T-helper 1 cell treated with Interleukin-12 subunit alpha and Interleukin-12 subunit beta and Interleukin-4 antibody, amounts not matched to agents 30 ng/mL and 1 ng/mL, for 36 hours (primary cell): ENCODE measurements around the gene ZNF280C. TPM values are rescaled to one million over a fixed set of nuclear protein-coding genes. Genes with fewer than 3 reads are reported as not detected.
"Not testable (repeated sequence)": the region's sequence is repeated elsewhere in the genome, so short reads cannot be mapped to it uniquely, and the experiment has no call there.

Experiments used
- intact Hi-C: fragments of 100-400 bp; cut with micrococcal nuclease; formaldehyde crosslinking; loops from one replicate; pipeline ENCODE4 v1.15.1; 2024
- total RNA-seq: library from RNA; stranded (reverse); gene quantifications from 2 replicates; pipeline ENCODE4 v1.2.3, GENCODE V29; 2022

ZNF280C gene
- total RNA-seq, 1 donor from 2014 or later: 5.0 TPM

DNA sequence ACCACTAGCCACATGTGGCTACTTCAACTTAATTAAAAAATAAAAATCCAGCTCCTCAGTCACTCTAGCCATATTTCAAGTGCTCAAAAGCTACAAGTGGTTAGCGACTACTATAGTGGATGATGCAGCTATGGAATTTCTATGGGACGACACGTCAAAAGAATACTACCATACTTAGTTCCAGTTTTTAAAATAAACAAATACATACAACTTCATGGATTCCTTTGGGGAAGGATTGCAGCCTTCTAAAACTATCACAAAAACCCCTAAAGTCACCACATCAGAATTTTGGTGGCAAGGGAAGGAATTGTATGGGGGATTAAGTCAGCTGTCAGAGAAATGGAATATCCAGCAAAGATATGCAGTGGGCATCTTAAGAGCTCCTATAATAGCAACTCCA, 6.5 kb downstream of the ZNF280C start:
- intact Hi-C loops: no loop called here

DNA sequence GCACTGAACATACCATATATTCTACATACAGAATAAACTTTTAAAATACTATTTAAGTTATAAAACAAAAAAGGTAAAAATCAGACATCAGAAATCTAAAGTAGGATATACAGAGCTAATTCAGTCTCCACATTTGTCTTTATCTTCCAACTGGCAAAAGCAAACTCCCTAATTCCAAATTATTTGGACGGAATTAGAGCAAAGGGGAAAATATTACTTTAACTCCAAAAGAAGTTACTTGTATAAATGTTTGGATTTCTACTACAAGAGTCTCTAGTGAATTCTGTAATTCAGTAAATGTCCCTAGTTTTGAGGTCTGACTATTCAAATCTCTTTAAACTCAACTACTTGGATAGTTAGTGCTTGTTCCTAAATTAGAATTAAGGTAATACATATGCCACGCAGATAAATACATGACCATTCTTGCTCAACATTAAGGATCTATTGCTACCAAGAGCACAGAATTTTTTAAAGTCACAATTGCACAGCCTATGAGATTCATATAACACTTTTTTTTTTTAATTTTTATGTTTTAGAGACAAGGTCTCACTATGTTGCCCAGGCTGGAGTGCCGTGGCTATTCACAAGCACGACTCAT, 7.3 kb downstream of the ZNF280C start:
- intact Hi-C loops: no loop called here

- intact Hi-C loops: no loop called here
These were observed 8.4 kb downstream of the ZNF280C start for GRCh38 chrX:130260316-130260715.

DNA sequence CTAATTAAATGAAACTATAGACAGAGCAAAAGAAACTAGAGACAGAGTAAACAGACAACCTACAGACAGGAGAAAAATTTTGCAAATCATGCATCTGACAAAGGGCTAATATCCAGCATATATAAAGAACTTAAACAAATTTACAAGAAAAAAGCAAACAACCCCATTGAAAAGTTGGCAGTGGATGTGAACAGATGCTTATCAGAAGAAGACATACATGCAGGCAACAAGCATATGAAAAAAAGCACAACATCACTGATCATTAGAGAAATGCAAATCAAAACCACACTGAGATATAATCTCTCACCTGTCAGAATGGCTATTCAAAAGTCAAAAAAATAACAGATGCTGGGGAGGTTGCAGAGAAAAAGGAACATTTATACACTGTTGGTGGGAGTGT, 14.8 kb downstream of the ZNF280C start:
- intact Hi-C loops: no loop called here

GRCh38 chrX:130251671-130252070, 17.0 kb downstream of the ZNF280C start:
- intact Hi-C loops: no loop called here

GRCh38 chrX:130247996-130248395, 20.7 kb downstream of the ZNF280C start:
- intact Hi-C loops: no loop called here

GRCh38 chrX:130246084-130246483, 22.6 kb downstream of the ZNF280C start:
- intact Hi-C loops: no loop called here

- intact Hi-C loops: no loop called here
These were observed 23.3 kb downstream of the ZNF280C start for GRCh38 chrX:130245441-130245840.

DNA sequence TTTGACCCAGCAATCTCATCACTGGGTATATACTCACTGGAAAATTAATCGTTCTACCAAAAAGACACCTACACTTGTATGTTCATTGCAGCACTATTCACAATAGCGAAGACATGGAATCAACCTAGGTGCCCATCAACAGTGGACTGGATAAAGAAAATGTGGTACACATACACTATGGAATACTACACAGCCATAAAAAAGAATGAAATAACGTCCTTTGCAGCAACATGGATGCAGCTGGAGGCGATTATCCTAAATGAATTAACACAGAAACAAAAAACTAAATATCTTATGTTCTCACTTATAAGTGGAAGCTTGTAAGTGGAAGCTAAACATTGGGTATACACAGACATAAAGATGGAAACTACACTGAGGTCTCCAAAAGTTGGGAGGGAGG, 37.5 kb downstream of the ZNF280C start:
- intact Hi-C loops: not testable (repeated sequence)

GRCh38 chrX:130228871-130229270, 39.8 kb downstream of the ZNF280C start:
- intact Hi-C loops: no loop called here

- intact Hi-C loops: no loop called here
These were observed 43.9 kb downstream of the ZNF280C start for GRCh38 chrX:130224810-130225209.

GRCh38 chrX:130216320-130216719, 52.4 kb downstream of the ZNF280C start:
- intact Hi-C loops: no loop called here

DNA sequence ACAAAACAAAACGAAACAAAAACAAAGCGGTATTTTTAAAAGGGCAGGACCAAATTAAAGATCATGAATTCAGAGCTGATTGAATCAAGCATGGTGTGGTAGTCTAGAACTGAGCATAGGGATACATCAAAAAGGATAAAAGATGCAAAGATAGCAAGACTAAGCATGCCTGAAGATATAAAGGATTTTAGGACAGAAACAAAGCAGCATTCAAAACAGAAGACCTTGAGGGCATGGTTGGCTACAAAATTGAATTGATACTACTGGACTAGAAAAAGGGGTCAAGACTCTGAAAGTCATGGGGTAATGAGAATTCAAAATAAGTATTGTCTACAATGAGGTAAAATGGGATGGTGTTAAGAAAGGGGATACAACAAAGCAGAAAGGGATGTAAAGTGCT, 55.3 kb downstream of the ZNF280C start:
- intact Hi-C loops: loop anchor here (5.0 kb wide), 1 partner anchor 54 kb away; the partner anchor contains the start of gene ZNF280C

DNA sequence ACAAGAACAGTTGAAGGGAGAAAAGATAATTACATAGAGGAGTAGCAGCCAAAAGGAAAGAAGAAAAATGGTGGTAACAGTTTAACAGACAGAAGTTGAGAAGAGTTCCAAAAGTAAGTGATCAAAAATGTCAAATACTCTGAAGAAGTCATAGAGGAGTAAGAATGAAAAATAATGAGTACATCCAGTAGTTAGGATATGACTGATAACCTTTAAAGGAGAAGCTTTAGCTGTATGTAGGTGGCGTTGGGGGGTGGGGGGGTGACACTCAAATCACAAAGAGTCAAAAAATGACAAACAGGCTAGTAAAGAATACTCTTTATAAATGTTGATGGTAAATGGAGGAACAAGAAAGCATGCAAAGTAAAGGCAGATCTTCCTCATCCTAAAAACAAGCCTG, 56.3 kb downstream of the ZNF280C start:
- intact Hi-C loops: loop anchor here (5.0 kb wide), 1 partner anchor 55 kb away; the partner anchor contains the start of gene ZNF280C

DNA sequence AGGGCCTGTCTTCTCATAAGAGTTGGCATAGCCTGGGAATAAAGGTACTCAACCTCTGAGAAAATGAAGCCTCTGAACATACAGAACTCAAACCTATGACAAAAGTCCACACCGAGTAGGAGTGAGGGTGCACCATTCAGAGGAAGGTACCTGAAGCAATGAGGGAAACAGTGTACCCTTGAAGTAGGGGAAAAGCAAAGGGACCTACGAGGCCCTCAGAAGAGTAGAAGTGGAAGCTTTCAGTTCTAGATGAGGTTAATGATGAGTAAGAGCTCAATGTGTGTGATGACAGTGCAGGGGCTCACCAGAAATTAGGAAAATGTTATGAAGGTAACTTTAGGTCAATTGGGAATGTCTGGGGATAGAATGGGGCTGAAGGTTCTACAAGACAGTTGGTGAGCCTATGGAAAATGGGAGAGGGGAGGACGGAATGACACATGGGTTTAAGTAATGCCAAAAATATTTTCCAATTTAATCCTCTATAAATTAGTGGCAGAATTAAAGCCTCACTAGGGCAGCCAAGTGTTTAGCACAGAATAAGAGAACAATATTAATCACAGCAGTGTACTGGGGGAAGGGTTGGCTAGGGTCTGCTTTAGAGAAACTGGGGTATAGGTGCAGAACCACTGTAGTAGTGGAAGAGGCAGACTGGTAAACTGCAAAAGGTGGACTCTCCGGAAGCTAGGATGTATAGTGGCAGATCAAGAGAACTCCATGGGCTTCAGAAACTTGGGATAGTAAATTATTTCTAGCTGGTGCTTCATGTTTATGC, 57.1 kb downstream of the ZNF280C start:
- intact Hi-C loops: loop anchor here (5.0 kb wide), 1 partner anchor 56 kb away; the partner anchor contains the start of gene ZNF280C

DNA sequence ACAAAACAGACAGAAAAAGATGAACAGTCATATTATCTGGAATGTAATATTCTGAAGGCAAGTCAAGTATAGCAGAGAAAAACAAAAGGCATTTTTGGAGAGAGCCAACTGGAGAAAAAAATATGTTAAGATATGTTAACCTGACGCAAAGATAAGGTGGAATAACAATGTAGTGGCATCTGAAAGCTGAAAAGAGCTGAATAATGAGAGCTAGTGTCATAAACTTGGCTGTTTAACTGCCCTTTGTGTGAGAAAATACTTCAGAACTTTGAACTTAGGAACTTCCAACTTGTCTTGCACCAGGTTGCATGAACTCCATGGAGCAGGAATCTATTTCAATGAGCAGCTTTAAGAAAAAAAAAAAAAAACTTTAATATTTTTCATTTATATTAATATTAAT, 64.1 kb downstream of the ZNF280C start:
- intact Hi-C loops: no loop called here

GRCh38 chrX:130197464-130197863, 71.2 kb downstream of the ZNF280C start:
- intact Hi-C loops: no loop called here

DNA sequence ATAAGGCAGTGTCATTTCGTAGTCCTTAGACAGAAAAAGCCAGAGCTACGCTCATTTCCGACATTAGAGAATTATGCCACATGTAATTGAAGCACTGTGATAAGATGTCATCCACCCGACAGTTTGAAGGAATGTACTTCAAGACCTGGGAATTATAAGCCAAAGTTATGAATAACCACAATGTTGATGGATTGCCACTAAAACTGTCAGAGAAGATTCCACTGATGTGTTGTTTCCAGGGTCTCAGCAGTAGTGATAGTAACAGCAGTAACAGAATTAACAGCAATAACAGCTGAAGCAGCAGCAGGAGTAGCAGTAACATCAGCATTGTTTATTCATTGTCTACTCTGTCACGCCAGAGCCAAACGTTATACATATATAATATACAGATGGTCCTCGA, 72.2 kb downstream of the ZNF280C start:
- intact Hi-C loops: no loop called here

GRCh38 chrX:130190801-130191200, 77.9 kb downstream of the ZNF280C start:
- intact Hi-C loops: loop anchor here (5.0 kb wide), 1 partner anchor 68 kb away; no protein-coding TSS in a partner anchor

DNA sequence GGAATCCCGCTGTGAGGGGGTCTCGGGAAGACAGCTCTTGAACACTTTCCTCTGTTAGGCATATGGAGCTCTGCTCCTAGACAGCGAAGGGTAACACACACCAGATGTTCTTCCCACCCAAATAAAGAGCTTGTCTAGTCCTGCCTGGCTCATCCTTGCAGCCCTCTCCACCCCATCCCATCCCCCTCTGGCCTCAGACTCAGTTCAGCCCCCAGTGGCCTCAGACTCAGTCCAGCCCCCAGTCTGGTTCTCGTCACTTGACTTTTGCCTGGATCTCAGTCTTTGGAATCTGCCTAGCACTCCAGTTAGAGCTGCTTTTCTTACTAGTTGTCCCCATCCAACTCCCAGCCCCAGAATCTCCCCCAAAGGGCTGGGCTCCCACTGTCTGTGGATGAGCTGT, 82.0 kb downstream of the ZNF280C start:
- intact Hi-C loops: no loop called here

DNA sequence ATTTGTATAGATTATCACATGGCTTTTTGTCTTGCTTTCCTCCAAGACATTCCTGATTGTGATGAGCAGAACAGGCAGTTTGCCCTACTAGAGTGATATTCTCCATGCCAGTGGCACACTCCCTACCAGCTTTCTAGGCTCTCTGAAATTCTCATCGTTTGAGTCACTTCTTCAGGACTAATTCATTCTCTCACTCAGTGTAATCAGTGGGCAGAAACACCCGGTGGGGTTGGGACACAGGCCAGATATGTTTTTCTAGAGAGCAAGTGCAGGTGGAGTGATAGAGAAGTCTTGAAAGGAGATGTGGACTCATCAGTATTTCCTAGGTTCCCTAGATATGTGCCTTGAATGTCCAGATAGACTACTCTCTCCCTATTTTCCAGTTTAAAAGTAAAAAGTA, 83.8 kb downstream of the ZNF280C start:
- intact Hi-C loops: no loop called here

DNA sequence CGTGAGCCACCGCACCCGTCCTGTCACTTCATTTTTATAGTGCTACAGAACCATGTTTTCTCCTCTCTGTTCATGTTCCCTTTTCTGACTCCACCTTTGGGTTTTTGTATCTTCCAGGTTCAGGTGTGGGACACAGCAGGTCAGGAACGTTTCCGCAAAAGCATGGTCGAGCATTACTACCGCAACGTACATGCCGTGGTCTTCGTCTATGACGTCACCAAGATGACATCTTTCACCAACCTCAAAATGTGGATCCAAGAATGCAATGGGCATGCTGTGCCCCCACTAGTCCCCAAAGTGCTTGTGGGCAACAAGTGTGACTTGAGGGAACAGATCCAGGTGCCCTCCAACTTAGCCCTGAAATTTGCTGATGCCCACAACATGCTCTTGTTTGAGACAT, 84.5 kb downstream of the ZNF280C start:
- intact Hi-C loops: no loop called here
